Ishikawa (cell line): ENCODE results near the gene DUSP22.

Experiments used
- CEBPB ChIP-seq: IDR thresholded peaks from 2 replicates; pipeline ENCODE4 v1.6.1; 2012
- CREB1 ChIP-seq: IDR thresholded peaks from 2 replicates; pipeline ENCODE4 v1.6.1; 2012; ENCODE audit warnings: low read depth
- EGR1 ChIP-seq: IDR thresholded peaks from 2 replicates; pipeline ENCODE4 v1.6.1; 2012
- EP300 ChIP-seq: IDR thresholded peaks from 2 replicates; pipeline ENCODE4 v1.6.1; 2012; ENCODE audit warnings: borderline replicate concordance
- FOXM1 ChIP-seq: IDR thresholded peaks from 2 replicates; pipeline ENCODE4 v1.6.1; 2012; ENCODE audit warnings: low read depth, borderline replicate concordance
- MAX ChIP-seq: IDR thresholded peaks from 2 replicates; pipeline ENCODE4 v1.6.1; 2012
- NFIC ChIP-seq: IDR thresholded peaks from 2 replicates; pipeline ENCODE4 v1.6.1; 2012
- RAD21 ChIP-seq: IDR thresholded peaks from 2 replicates; pipeline ENCODE4 v1.6.1; 2012; ENCODE audit warnings: low read depth
- REST ChIP-seq: IDR thresholded peaks from 2 replicates; pipeline ENCODE4 v1.6.1; 2012; ENCODE audit warnings: low read depth, mild to moderate bottlenecking
- TAF1 ChIP-seq: IDR thresholded peaks from 2 replicates; pipeline ENCODE4 v1.6.1; 2012; ENCODE audit warnings: low read depth, mild to moderate bottlenecking
- TCF12 ChIP-seq: IDR thresholded peaks from 2 replicates; pipeline ENCODE4 v1.6.1; 2012; ENCODE audit warnings: low read depth
- TEAD4 ChIP-seq: IDR thresholded peaks from 2 replicates; pipeline ENCODE4 v1.6.1; 2012
- USF1 ChIP-seq: IDR thresholded peaks from 2 replicates; pipeline ENCODE4 v1.6.1; 2012
- YY1 ChIP-seq: IDR thresholded peaks from 2 replicates; pipeline ENCODE4 v1.6.1; 2012; ENCODE audit warnings: low read depth
- ZBTB7A ChIP-seq: IDR thresholded peaks from 2 replicates; pipeline ENCODE4 v1.6.1; 2012; ENCODE audit warnings: low read depth

Gene DUSP22

GRCh38 chr6:294656-295565, 2.6 kb downstream of the DUSP22 start:
- TF ChIP-seq TAF1 = no peak
- TF ChIP-seq TEAD4 = no peak
- TF ChIP-seq REST = no peak
- no peak for TF ChIP-seq ZBTB7A
- TF ChIP-seq CREB1 = no peak
- no peak for TF ChIP-seq EGR1
- no peak for TF ChIP-seq MAX
- no peak for TF ChIP-seq FOXM1
- no peak for TF ChIP-seq CEBPB
- TF ChIP-seq EP300 = no peak
- no peak for TF ChIP-seq USF1
- TF ChIP-seq TCF12 = no peak
- no peak for TF ChIP-seq RAD21
- no peak for TF ChIP-seq YY1
- no peak for TF ChIP-seq NFIC

GRCh38 chr6:296151-297122, 4.2 kb downstream of the DUSP22 start:
- TF ChIP-seq FOXM1 = no peak
- TF ChIP-seq RAD21 = no peak
- TF ChIP-seq EP300 = no peak
- no peak for TF ChIP-seq CREB1
- no peak for TF ChIP-seq USF1
- no peak for TF ChIP-seq TEAD4
- no peak for TF ChIP-seq MAX
- TF ChIP-seq REST = no peak
- no peak for TF ChIP-seq ZBTB7A
- TF ChIP-seq NFIC = no peak
- no peak for TF ChIP-seq YY1
- no peak for TF ChIP-seq CEBPB
- TF ChIP-seq EGR1 = no peak

- TF ChIP-seq NFIC (no peak), MAX (no peak), EP300 (no peak), REST (no peak), EGR1 (no peak), TCF12 (no peak), YY1 (no peak), FOXM1 (no peak), USF1 (no peak), TAF1 (no peak), TEAD4 (no peak), CREB1 (no peak), ZBTB7A (no peak), CEBPB (no peak), RAD21 (no peak)
These were observed 5.4 kb downstream of the DUSP22 start for GRCh38 chr6:297571-298232.
